ENCODE measurements around the gene TMEM86B. TPM values are rescaled to one million over a fixed set of nuclear protein-coding genes. Genes with fewer than 3 reads are reported as not detected.

Gene TMEM86B
- total RNA-seq, 1 donor from 2014 or later, result 2.9 TPM

DNA sequence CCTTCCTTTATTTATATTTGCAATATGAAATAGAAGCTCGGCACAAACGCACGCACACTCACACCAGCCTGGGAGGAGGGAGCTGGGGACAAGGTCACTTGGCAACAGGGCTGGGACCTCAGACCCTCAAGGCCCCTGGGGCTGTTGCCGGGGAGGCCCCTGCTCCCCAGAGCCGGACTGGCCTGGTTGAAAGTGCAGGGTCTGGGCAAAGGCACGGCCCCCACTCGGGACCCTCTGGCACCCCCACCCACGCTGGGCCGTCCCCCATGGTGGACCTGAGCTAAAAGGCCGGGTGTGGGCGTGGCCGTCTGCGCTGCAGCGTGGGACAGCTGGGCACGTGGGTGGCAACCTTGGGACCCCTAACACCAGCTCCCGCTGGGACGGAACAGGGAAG is 1.2 kb upstream of the TMEM86B start:
- no peak for TF ChIP-seq POLR2A (IDR thresholded peaks at IDR 0.05)
- TF ChIP-seq, protein P1, sequence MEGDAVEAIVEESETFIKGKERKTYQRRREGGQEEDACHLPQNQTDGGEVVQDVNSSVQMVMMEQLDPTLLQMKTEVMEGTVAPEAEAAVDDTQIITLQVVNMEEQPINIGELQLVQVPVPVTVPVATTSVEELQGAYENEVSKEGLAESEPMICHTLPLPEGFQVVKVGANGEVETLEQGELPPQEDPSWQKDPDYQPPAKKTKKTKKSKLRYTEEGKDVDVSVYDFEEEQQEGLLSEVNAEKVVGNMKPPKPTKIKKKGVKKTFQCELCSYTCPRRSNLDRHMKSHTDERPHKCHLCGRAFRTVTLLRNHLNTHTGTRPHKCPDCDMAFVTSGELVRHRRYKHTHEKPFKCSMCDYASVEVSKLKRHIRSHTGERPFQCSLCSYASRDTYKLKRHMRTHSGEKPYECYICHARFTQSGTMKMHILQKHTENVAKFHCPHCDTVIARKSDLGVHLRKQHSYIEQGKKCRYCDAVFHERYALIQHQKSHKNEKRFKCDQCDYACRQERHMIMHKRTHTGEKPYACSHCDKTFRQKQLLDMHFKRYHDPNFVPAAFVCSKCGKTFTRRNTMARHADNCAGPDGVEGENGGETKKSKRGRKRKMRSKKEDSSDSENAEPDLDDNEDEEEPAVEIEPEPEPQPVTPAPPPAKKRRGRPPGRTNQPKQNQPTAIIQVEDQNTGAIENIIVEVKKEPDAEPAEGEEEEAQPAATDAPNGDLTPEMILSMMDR (IDR thresholded peaks at IDR 0.05), result no peak
- no peak for TF ChIP-seq POLR2AphosphoS5 (IDR thresholded peaks at IDR 0.05; ENCODE audit: insufficient read depth in 1 of 2, low read depth in 1 of 2)

DNA sequence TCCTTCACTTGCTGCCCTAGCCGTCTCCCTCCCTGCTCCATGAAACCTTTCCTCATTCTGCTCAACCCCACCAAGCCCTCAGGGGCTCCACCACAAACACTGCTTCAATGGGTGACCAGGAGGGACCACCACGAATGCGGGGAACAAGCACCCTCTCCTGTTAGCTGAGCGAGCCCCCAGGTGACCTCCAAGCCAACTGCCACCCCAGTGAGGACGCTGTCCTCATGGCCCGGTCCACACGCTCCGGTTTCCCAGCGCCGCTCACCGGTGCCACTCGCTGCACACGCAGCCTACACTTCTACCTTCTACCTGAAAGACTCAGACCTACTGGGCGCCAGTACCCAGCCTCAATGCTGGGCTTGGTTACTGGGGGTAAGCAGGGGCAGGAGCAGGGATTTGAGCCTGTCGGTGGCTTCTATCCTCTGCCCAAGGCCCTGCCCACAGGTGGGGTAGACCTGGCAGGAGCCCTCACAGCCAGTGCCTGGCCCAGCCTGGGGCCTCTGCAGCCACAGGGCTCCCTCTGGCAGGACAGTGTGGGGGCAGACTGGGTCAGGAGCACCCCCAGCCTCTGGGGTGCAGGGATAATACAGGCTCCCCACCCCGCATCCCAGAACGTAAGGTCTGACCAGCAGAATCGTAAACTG is 704 bp upstream of the TMEM86B start:
- TF ChIP-seq POLR2A (IDR thresholded peaks at IDR 0.05) (no peak), POLR2AphosphoS5 (IDR thresholded peaks at IDR 0.05; ENCODE audit: insufficient read depth in 1 of 2, low read depth in 1 of 2) (no peak)
- TF ChIP-seq, protein P1 (IDR thresholded peaks at IDR 0.05), result no peak
- H3K4me1 ChIP-seq, result no peaks in the 10 kb centered on the region
- intact Hi-C loops (cut with DNase I), result no loop called here
- H3K9me3 ChIP-seq, result no peaks in the 10 kb centered on the region
- peaks cover 0 to 56% of the 10 kb centered on the region in 2 donors for H3K36me3 ChIP-seq
- no peak for DNase-seq (ENCODE audit: extremely low spot score in 2 of 2)
- H3K4me3 ChIP-seq, result no peak overlapping the region
- no peak overlapping the region for H3K27ac ChIP-seq
- no peaks in the 10 kb centered on the region for H3K27me3 ChIP-seq

More for the DNA sequence above, 1.2 kb upstream of the TMEM86B start:
- H3K9me3 ChIP-seq, result no peaks in the 10 kb centered on the region
- no peaks in the 10 kb centered on the region for H3K27me3 ChIP-seq
- intact Hi-C loops (cut with DNase I), result no loop called here
- H3K27ac ChIP-seq, result no peak overlapping the region
- no peak overlapping the region for H3K4me3 ChIP-seq
- H3K36me3 ChIP-seq, result peaks cover 0 to 60% of the 10 kb centered on the region in 2 donors
- no peak for DNase-seq (ENCODE audit: extremely low spot score in 2 of 2)
- H3K4me1 ChIP-seq, result no peaks in the 10 kb centered on the region

DNA sequence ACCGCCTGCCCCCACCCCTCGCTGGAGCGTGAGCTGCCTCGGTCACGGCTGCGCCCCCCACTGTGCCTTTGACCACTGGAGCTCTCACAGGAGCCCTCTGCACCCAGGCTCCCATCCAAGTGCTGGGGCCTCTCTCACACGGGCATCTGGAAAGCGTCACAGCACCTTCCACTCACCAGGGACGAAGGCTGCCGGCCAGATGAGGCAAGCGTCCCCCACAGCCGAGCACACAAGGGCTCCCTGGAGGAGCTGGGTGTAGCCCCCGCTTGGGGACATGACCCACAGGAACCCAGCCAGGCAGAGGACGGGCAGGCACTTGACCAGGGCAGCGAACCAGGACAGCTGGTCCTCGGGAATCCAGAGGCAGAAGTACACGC is 560 bp downstream of the TMEM86B start:
- DNase-seq (ENCODE audit: extremely low spot score in 2 of 2), result no peak
- Histone ChIP-seq H3K9me3 (no peaks in the 10 kb centered on the region), H3K36me3 (peaks cover 0 to 46% of the 10 kb centered on the region in 2 donors), H3K4me3 (no peak overlapping the region), H3K27me3 (no peaks in the 10 kb centered on the region), H3K4me1 (no peaks in the 10 kb centered on the region), H3K27ac (no peak overlapping the region)
- TF ChIP-seq POLR2AphosphoS5 (IDR thresholded peaks at IDR 0.05; ENCODE audit: insufficient read depth in 1 of 2, low read depth in 1 of 2), result no peak
- TF ChIP-seq POLR2A (IDR thresholded peaks at IDR 0.05), result no peak
- TF ChIP-seq, protein P1 (IDR thresholded peaks at IDR 0.05), result no peak
- intact Hi-C loops (cut with DNase I), result no loop called here

DNA sequence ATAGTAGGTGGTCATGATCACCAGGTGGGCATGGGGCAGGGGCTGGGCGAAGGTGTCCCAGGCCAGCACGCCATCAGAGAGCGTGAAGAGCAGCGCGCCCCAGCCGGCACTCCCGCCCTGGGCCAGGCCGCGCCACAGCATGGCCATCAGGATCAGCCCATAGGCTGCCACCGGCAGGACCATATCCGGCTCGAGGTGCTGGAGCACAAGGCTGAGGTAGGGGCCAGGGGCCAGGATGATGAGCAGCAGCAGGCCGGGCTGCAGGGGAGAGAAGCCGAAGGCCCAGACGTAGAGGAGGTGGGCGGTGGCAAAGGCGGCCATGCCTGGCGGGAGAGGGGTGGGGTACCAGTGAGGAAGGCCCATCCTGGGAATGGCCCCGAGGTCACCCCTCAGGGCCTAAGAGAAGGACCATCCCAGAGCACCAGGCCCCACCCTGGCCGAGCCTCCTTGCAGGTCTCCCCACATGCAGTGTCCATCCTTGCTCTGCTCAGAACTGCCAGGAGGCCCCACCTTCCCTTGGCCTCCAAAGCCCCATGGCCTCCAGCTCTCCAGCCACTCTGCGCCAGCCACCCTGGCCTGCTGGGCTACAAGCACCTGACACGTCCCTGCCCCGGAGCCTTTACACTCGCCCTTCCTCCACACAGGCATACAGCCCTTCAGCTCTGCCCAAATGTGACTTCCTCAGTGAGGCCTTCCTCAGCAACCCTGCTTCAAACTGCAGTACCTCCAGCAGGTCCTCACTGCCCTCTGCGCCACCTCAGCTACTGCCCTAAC is 1.1 kb downstream of the TMEM86B start:
- no peak for DNase-seq (ENCODE audit: extremely low spot score in 2 of 2)
- Histone ChIP-seq H3K4me1 (no peaks in the 10 kb centered on the region), H3K36me3 (peaks cover 0 to 46% of the 10 kb centered on the region in 2 donors), H3K4me3 (no peak overlapping the region), H3K27ac (no peak overlapping the region), H3K9me3 (no peaks in the 10 kb centered on the region), H3K27me3 (no peaks in the 10 kb centered on the region)
- intact Hi-C loops (cut with DNase I), result no loop called here
- TF ChIP-seq, protein P1 (IDR thresholded peaks at IDR 0.05), result no peak
- TF ChIP-seq POLR2A (IDR thresholded peaks at IDR 0.05) (no peak), POLR2AphosphoS5 (IDR thresholded peaks at IDR 0.05; ENCODE audit: insufficient read depth in 1 of 2, low read depth in 1 of 2) (no peak)

DNA sequence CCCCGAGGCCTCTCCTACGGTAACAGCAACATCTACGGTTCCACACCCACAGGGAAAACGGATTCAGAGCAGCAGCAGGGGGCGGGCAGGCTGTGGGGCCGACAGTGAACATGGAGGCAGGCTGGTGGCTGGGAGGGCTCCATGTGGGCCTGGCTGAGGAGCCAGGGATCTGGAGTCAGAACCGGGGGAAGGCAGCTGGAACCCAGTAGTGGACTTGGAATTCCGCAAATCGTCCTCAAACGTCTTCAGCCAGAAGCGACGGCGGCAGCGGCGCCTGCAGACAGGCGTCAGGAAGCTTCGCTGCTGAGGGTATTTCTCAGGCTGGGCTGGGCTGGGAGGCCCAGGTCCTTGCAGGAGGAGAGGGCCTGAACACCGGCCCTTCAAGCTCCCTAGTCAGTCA is 1.8 kb downstream of the TMEM86B start:
- no peak for DNase-seq (ENCODE audit: extremely low spot score in 2 of 2)
- H3K9me3 ChIP-seq, result no peaks in the 10 kb centered on the region
- H3K27ac ChIP-seq, result no peak overlapping the region
- H3K4me1 ChIP-seq, result no peaks in the 10 kb centered on the region
- H3K27me3 ChIP-seq, result no peaks in the 10 kb centered on the region
- H3K36me3 ChIP-seq, result peaks cover 0 to 43% of the 10 kb centered on the region in 2 donors
- H3K4me3 ChIP-seq, result no peak overlapping the region
- intact Hi-C loops (cut with DNase I), result no loop called here
- TF ChIP-seq POLR2AphosphoS5 (IDR thresholded peaks at IDR 0.05; ENCODE audit: insufficient read depth in 1 of 2, low read depth in 1 of 2) (no peak), POLR2A (IDR thresholded peaks at IDR 0.05) (no peak)
- TF ChIP-seq, protein P1 (IDR thresholded peaks at IDR 0.05), result no peak

Data from vagina (tissue), 2 donors.